PC-3 (cell line): ENCODE measurements around the gene BCAS1.

Source experiments
- EZH2 ChIP-seq: fragments of 300-600 bp; sonication (generic); IDR thresholded peaks from one replicate; pipeline ENCODE4 v1.6.1; 2017; ENCODE audit warnings: antibody characterized with exemption, mild to moderate bottlenecking, low read length; ENCODE audit not compliant: unreplicated experiment
- TF ChIP-seq, protein P1 (sequence below): fragments of 300-600 bp; sonication (generic); conservative IDR thresholded peaks from 2 replicates; pipeline ENCODE4 v1.5.1; 2017; ENCODE audit warnings: antibody characterized with exemption, low read depth, mild to moderate bottlenecking, low read length

DNA sequence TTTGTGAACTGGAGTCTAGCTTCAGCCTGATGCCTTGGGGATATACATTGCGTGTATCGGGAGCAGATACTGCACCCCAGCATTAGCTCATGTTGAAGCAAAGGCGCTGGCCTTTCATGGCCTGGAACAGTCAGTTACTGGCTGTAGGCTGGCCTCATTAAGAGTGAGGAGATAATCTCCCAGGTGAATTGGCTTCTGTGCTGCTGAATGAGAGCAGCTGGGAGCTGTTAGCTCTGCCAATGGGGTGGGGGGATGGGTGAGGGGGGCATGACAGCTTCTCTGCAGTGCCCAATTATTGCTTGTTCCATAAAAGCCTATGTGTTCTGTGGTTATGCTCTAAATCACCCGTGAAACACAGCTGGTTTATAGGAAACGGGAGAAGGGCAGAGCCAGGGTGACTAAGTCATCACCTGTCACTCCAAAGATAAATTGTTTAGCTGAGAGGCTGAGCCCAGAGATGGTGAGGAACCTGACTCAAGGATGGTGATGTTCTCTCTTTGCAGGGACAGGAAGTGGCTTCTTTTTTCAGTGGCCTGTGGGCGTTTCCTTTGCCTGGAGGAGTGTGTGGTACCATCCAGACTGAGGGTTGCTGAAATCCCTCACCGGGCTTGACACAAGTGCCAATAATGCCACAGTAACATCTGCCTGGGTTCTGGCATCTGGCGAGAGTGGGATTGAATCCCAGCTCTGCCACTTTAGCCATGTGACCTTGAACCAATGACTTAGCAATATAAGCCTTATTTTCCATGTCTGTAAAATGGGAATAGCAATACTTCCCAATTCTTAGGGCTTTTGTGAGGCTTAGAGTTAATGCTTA is 170.8 kb downstream of the BCAS1 start:
- no peak for TF ChIP-seq EZH2
- TF ChIP-seq, protein P1, sequence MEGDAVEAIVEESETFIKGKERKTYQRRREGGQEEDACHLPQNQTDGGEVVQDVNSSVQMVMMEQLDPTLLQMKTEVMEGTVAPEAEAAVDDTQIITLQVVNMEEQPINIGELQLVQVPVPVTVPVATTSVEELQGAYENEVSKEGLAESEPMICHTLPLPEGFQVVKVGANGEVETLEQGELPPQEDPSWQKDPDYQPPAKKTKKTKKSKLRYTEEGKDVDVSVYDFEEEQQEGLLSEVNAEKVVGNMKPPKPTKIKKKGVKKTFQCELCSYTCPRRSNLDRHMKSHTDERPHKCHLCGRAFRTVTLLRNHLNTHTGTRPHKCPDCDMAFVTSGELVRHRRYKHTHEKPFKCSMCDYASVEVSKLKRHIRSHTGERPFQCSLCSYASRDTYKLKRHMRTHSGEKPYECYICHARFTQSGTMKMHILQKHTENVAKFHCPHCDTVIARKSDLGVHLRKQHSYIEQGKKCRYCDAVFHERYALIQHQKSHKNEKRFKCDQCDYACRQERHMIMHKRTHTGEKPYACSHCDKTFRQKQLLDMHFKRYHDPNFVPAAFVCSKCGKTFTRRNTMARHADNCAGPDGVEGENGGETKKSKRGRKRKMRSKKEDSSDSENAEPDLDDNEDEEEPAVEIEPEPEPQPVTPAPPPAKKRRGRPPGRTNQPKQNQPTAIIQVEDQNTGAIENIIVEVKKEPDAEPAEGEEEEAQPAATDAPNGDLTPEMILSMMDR = no peak
